ENCODE measurements around the gene EEIG1.

GRCh38 chr9:128006332-128006996 lies 25.7 kb upstream of the EEIG1 start:
- TF ChIP-seq CTCF (conservative IDR thresholded peaks at IDR 0.05) = no peak
- TF ChIP-seq EZH2 (IDR thresholded peaks at IDR 0.05; ENCODE audit: low read depth) = no peak
